GM12875 (cell line): ENCODE measurements around the gene GNB1L.

Experiments used
- H3K4me3 ChIP-seq: one replicate; pipeline ENCODE4 v1.5.1; 2011; ENCODE audit warnings: low read depth, low read length, control low read depth
- CTCF ChIP-seq: IDR thresholded peaks from 2 replicates; pipeline ENCODE4 v1.5.1; 2011; ENCODE audit warnings: low read depth, mild to moderate bottlenecking, control low read depth, inconsistent platforms, low read length, moderate library complexity, borderline replicate concordance; ENCODE audit not compliant: insufficient read depth

Gene GNB1L

GRCh38 chr22:19776433-19777031 is 78.1 kb downstream of the GNB1L start:
- H3K4me3 ChIP-seq, result no peak overlapping the region
- no peak for TF ChIP-seq CTCF

GRCh38 chr22:19775496-19776325 is 79.0 kb downstream of the GNB1L start:
- no peak overlapping the region for H3K4me3 ChIP-seq
- no peak for TF ChIP-seq CTCF

- no peak overlapping the region for H3K4me3 ChIP-seq
- TF ChIP-seq CTCF, result no peak
Observed at GRCh38 chr22:19774628-19775027, 80.0 kb downstream of the GNB1L start.

GRCh38 chr22:19773470-19774040 is 81.1 kb downstream of the GNB1L start:
- no peak for TF ChIP-seq CTCF

GRCh38 chr22:19772673-19773469 is 81.8 kb downstream of the GNB1L start:
- 0 out of 2 replicates have a peak, but pooled peaks have one; percentile 7 for TF ChIP-seq CTCF
- H3K4me3 ChIP-seq, result peak overlapping the region; percentile 5

More at GRCh38 chr22:19773470-19774040, 81.1 kb downstream of the GNB1L start:
- H3K4me3 ChIP-seq, result no peak overlapping the region

GRCh38 chr22:19772422-19772672 is 82.3 kb downstream of the GNB1L start:
- no peak for TF ChIP-seq CTCF
- no peak overlapping the region for H3K4me3 ChIP-seq
